NB4 (cell line): ENCODE data around the gene FOXF1.

ENCODE experiments used
- CTCF ChIP-seq: IDR thresholded peaks from one replicate; pipeline ENCODE4 v1.5.1; 2012; ENCODE audit warnings: low read depth, low read length
- MAX ChIP-seq: IDR thresholded peaks from 2 replicates; pipeline ENCODE4 v1.6.1; 2011; ENCODE audit warnings: low read depth, low read length

- TF ChIP-seq CTCF (no peak), MAX (no peak)
These were observed 38.4 kb upstream of the FOXF1 start for GRCh38 chr16:86471896-86472295.
